Activated CD8-positive, alpha-beta T cell treated with anti-CD3 and anti-CD28 coated beads, Interleukin-2, amount 10 ng/mL, durations not matched to agents 7 days and 5 days (primary cell): ENCODE measurements around the gene GLRX. TPM values are rescaled to one million over a fixed set of nuclear protein-coding genes. Genes with fewer than 3 reads are reported as not detected.
A peak's percentile ranks its signal among the peaks of the same experiment; 100 is the strongest.

Experiments used
- ATAC-seq: fragments of 150-1000 bp; cut with Tn5 transposase; one replicate; pipeline ENCODE4 v1.10.0; 2021; ENCODE audit warnings: moderate library complexity
- CTCF ChIA-PET: fragments of 350-600 bp; sonication (Branson Sonifier 250); formaldehyde crosslinking; loops from one replicate; lab custom pipeline; 2021; ENCODE audit warnings: antibody characterized with exemption; lab: Charles Lee
- POLR2A ChIA-PET: fragments of 350-600 bp; sonication (Branson Sonifier 250); formaldehyde crosslinking; loops from one replicate; lab custom pipeline; 2021; ENCODE audit warnings: antibody characterized with exemption; lab: Charles Lee
- DNase-seq: peaks from one replicate; pipeline ENCODE4 v3.0.0-alpha.2; 2020
- H3K27ac Mint-ChIP-seq: one replicate; pipeline ENCODE4 v1.8.0; 2021; ENCODE audit warnings: mild to moderate bottlenecking, mixed read lengths
- H3K27me3 Mint-ChIP-seq: one replicate; pipeline ENCODE4 v1.8.0; 2021; ENCODE audit warnings: low read depth, mixed read lengths
- H3K36me3 Mint-ChIP-seq: one replicate; pipeline ENCODE4 v1.8.0; 2021; ENCODE audit warnings: low read depth, mixed read lengths
- H3K4me1 Mint-ChIP-seq: one replicate; pipeline ENCODE4 v1.8.0; 2021; ENCODE audit warnings: low read depth, mixed read lengths
- H3K4me3 Mint-ChIP-seq: one replicate; pipeline ENCODE4 v1.8.0; 2021; ENCODE audit warnings: mild to moderate bottlenecking, mixed read lengths
- H3K9me3 Mint-ChIP-seq: one replicate; pipeline ENCODE4 v1.8.0; 2022; ENCODE audit warnings: mixed read lengths; ENCODE audit not compliant: insufficient read depth
- total RNA-seq, 2 experiments: library from RNA; stranded (reverse); gene quantifications; one replicate each; pipeline ENCODE4 v1.2.3, GENCODE V29; 2021

The GLRX gene
- total RNA-seq, 2 experiments from 2014 or later, result 65.4 to 67.4 TPM

- no peak overlapping the region for H3K4me3 Mint-ChIP-seq
- H3K27ac Mint-ChIP-seq, result no peak overlapping the region
- H3K9me3 Mint-ChIP-seq, result no peaks in the 10 kb centered on the region
- no peak for ATAC-seq
- no peaks in the 10 kb centered on the region for H3K4me1 Mint-ChIP-seq
- no peaks in the 10 kb centered on the region for H3K36me3 Mint-ChIP-seq
- POLR2A ChIA-PET, result no interaction called here
- no peak for DNase-seq
- CTCF ChIA-PET, result interaction anchor here (0.5 to 5.1 kb wide), 7 partner anchors 9 to 55 kb away, joined by 3 to 60 read pairs (median 4); no protein-coding TSS in a partner anchor
- peaks cover 5% of the 10 kb centered on the region for H3K27me3 Mint-ChIP-seq
These were observed 30.8 kb downstream of the GLRX start for GRCh38 chr5:95791751-95792150.

GRCh38 chr5:95788493-95788892, 34.0 kb downstream of the GLRX start:
- Mint-ChIP-seq H3K4me3 (no peak overlapping the region), H3K27ac (no peak overlapping the region), H3K36me3 (no peaks in the 10 kb centered on the region), H3K9me3 (no peaks in the 10 kb centered on the region), H3K4me1 (peaks cover 9% of the 10 kb centered on the region), H3K27me3 (peaks cover 8% of the 10 kb centered on the region)
- ChIA-PET CTCF (interaction anchor here (1.1 to 13.1 kb wide), 4 partner anchors 7 to 56 kb away, joined by 4 to 536 read pairs (median 33); no protein-coding TSS in a partner anchor), POLR2A (no interaction called here)
- ATAC-seq (no peak), DNase-seq (no peak)

- CTCF ChIA-PET, result interaction anchor here (0.6 to 13.1 kb wide), 5 partner anchors 22 to 549 kb away, joined by 3 to 536 read pairs (median 6); no protein-coding TSS in a partner anchor
- peaks cover 9% of the 10 kb centered on the region for H3K4me1 Mint-ChIP-seq
These were observed 35.6 kb downstream of the GLRX start for GRCh38 chr5:95786821-95787418.

GRCh38 chr5:95784514-95785302, 37.8 kb downstream of the GLRX start:
- CTCF ChIA-PET, result interaction anchor here (1.0 to 13.1 kb wide), 4 partner anchors 15 to 138 kb away, joined by 3 to 536 read pairs (median 6); partner anchors contain the start of gene RFESD

More at GRCh38 chr5:95786821-95787418, 35.6 kb downstream of the GLRX start:
- Mint-ChIP-seq H3K27me3 (peaks cover 7% of the 10 kb centered on the region), H3K36me3 (no peaks in the 10 kb centered on the region), H3K9me3 (no peaks in the 10 kb centered on the region), H3K27ac (no peak overlapping the region), H3K4me3 (no peak overlapping the region)
- DNase-seq (no peak), ATAC-seq (no peak)
- POLR2A ChIA-PET, result interaction anchor here (0.6 kb wide), 1 partner anchor 603 kb away, joined by 3 read pairs; no protein-coding TSS in a partner anchor

GRCh38 chr5:95783661-95784060, 38.9 kb downstream of the GLRX start:
- H3K9me3 Mint-ChIP-seq, result no peaks in the 10 kb centered on the region
- H3K27ac Mint-ChIP-seq, result no peak overlapping the region
- H3K4me1 Mint-ChIP-seq, result peaks cover 38% of the 10 kb centered on the region
- H3K36me3 Mint-ChIP-seq, result no peaks in the 10 kb centered on the region
- ATAC-seq (no peak), DNase-seq (no peak)
- H3K27me3 Mint-ChIP-seq, result peaks cover 5% of the 10 kb centered on the region
- no peak overlapping the region for H3K4me3 Mint-ChIP-seq
- ChIA-PET POLR2A (no interaction called here), CTCF (interaction anchor here (1.0 to 13.1 kb wide), 5 partner anchors 14 to 137 kb away, joined by 3 to 536 read pairs (median 8); partner anchors contain the start of genes GLRX and RFESD)

More at GRCh38 chr5:95784514-95785302, 37.8 kb downstream of the GLRX start:
- ATAC-seq (no peak), DNase-seq (no peak)
- H3K27ac Mint-ChIP-seq, result no peak overlapping the region
- H3K4me3 Mint-ChIP-seq, result no peak overlapping the region
- no peaks in the 10 kb centered on the region for H3K36me3 Mint-ChIP-seq
- POLR2A ChIA-PET, result no interaction called here
- H3K4me1 Mint-ChIP-seq, result peaks cover 27% of the 10 kb centered on the region
- peaks cover 5% of the 10 kb centered on the region for H3K27me3 Mint-ChIP-seq
- no peaks in the 10 kb centered on the region for H3K9me3 Mint-ChIP-seq

- ChIA-PET POLR2A (interaction anchor here (1.7 kb wide), 1 partner anchor 41 kb away, joined by 4 read pairs; the partner anchor contains the start of gene GLRX), CTCF (interaction anchor here (1.0 to 13.1 kb wide), 42 partner anchors 9 to 555 kb away, joined by 3 to 536 read pairs (median 9); partner anchors contain the start of genes GLRX, RFESD and RHOBTB3)
- ATAC-seq (no peak), DNase-seq (no peak)
- Mint-ChIP-seq H3K4me3 (no peak overlapping the region), H3K27ac (no peak overlapping the region), H3K4me1 (peaks cover 40% of the 10 kb centered on the region), H3K36me3 (no peaks in the 10 kb centered on the region), H3K9me3 (no peaks in the 10 kb centered on the region), H3K27me3 (peaks cover 3% of the 10 kb centered on the region)
These were observed 40.3 kb downstream of the GLRX start for GRCh38 chr5:95782181-95782580.

- POLR2A ChIA-PET, result interaction anchor here (1.7 kb wide), 1 partner anchor 42 kb away, joined by 4 read pairs; the partner anchor contains the start of gene GLRX
- ATAC-seq, result peak; percentile 97
- H3K27me3 Mint-ChIP-seq, result no peaks in the 10 kb centered on the region
These were observed 41.4 kb downstream of the GLRX start for GRCh38 chr5:95781101-95781583.

GRCh38 chr5:95780597-95780996, 41.9 kb downstream of the GLRX start:
- Mint-ChIP-seq H3K9me3 (no peaks in the 10 kb centered on the region), H3K4me1 (peaks cover 32% of the 10 kb centered on the region), H3K4me3 (no peak overlapping the region), H3K36me3 (no peaks in the 10 kb centered on the region), H3K27ac (no peak overlapping the region), H3K27me3 (no peaks in the 10 kb centered on the region)
- ChIA-PET POLR2A (interaction anchor here (1.7 kb wide), 1 partner anchor 43 kb away, joined by 4 read pairs; the partner anchor contains the start of gene GLRX), CTCF (interaction anchor here (0.6 to 13.1 kb wide), 52 partner anchors 11 to 667 kb away, joined by 3 to 536 read pairs (median 8); partner anchors contain the start of genes GLRX, RFESD and RHOBTB3)
- ATAC-seq (no peak), DNase-seq (no peak)

More at GRCh38 chr5:95781101-95781583, 41.4 kb downstream of the GLRX start:
- DNase-seq, result peak; percentile 82
- peak overlapping the region; percentile 26 for H3K27ac Mint-ChIP-seq
- no peak overlapping the region for H3K4me3 Mint-ChIP-seq
- no peaks in the 10 kb centered on the region for H3K9me3 Mint-ChIP-seq
- CTCF ChIA-PET, result interaction anchor here (0.6 to 13.1 kb wide), 62 partner anchors 10 to 993 kb away, joined by 3 to 536 read pairs (median 6); partner anchors contain the start of genes GLRX, RFESD and RHOBTB3
- no peaks in the 10 kb centered on the region for H3K36me3 Mint-ChIP-seq
- peaks cover 38% of the 10 kb centered on the region for H3K4me1 Mint-ChIP-seq

GRCh38 chr5:95779611-95780010, 42.9 kb downstream of the GLRX start:
- CTCF ChIA-PET, result interaction anchor here (0.8 to 13.1 kb wide), 8 partner anchors 10 to 136 kb away, joined by 3 to 536 read pairs (median 48); partner anchors contain the start of genes GLRX and RFESD
- H3K4me1 Mint-ChIP-seq, result peaks cover 31% of the 10 kb centered on the region
- no peak overlapping the region for H3K27ac Mint-ChIP-seq
- ATAC-seq (no peak), DNase-seq (no peak)
- POLR2A ChIA-PET, result no interaction called here
- no peaks in the 10 kb centered on the region for H3K9me3 Mint-ChIP-seq
- no peaks in the 10 kb centered on the region for H3K27me3 Mint-ChIP-seq
- no peak overlapping the region for H3K4me3 Mint-ChIP-seq
- H3K36me3 Mint-ChIP-seq, result no peaks in the 10 kb centered on the region

- Mint-ChIP-seq H3K27ac (peak overlapping the region; percentile 59), H3K9me3 (no peaks in the 10 kb centered on the region), H3K27me3 (no peaks in the 10 kb centered on the region), H3K4me1 (peaks cover 31% of the 10 kb centered on the region), H3K4me3 (no peak overlapping the region), H3K36me3 (no peaks in the 10 kb centered on the region)
- ATAC-seq (peak; percentile 42), DNase-seq (no peak)
- POLR2A ChIA-PET, result no interaction called here
- CTCF ChIA-PET, result interaction anchor here (0.7 to 13.1 kb wide), 10 partner anchors 9 to 135 kb away, joined by 3 to 536 read pairs (median 10); partner anchors contain the start of genes GLRX and RFESD
These were observed 43.7 kb downstream of the GLRX start for GRCh38 chr5:95778713-95779436.
